GM19035 (cell line): Measurements from ENCODE around the gene B3GNT3.
A peak's percentile ranks its signal among the peaks of the same experiment; 100 is the strongest.

Experiments
- ATAC-seq: cut with Tn5 transposase; IDR thresholded peaks from one replicate; pipeline ENCODE4 v1.9.1; 2021; ENCODE audit not compliant: unreplicated experiment

B3GNT3 gene

DNA sequence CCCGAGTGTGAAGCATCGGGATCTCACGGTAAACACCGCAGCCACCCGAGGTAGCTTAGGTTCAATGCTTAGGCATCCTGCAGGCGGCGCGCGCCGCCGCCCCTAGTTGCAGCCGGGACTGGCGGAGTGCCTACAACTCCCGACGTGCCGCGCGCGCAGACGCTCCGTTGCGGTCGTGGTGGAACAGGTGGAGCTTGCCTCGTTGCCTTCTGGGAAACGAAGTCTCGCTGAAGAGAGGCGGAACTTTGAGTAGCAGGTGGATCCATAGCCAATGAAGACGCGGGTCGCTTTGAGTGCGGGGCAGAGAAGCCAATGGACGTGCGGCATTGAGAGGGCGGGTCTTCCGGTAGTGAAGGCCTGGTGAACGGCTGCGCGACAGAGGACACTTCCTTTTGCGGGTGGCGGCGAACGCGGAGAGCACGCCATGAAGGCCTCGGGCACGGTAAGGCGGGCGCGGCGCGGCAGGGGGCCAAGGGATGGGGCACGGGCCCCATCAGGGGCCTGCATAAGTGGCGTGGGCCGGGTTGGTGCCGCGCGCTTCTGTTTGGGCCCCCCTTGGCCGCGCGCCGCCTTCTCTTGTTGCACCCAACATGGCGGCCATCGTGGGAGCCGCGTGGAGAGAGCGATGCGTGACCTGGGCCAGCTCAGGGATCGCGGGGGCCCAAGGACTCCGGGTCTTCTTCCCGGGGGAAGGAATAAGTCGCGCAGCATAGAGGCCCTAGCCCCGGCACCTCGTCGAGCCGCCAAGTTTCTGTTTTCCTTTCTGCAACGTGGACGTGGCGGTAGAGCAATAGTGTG, 64.8 kb downstream of the B3GNT3 start, which contains the start of gene RPL18A:
TSS of gene RPL18A (plus strand) at position 378 of the 798 bp plus-strand sequence. CDS start at position 425, 47 bp downstream.
- ATAC-seq = peak; percentile 93

DNA sequence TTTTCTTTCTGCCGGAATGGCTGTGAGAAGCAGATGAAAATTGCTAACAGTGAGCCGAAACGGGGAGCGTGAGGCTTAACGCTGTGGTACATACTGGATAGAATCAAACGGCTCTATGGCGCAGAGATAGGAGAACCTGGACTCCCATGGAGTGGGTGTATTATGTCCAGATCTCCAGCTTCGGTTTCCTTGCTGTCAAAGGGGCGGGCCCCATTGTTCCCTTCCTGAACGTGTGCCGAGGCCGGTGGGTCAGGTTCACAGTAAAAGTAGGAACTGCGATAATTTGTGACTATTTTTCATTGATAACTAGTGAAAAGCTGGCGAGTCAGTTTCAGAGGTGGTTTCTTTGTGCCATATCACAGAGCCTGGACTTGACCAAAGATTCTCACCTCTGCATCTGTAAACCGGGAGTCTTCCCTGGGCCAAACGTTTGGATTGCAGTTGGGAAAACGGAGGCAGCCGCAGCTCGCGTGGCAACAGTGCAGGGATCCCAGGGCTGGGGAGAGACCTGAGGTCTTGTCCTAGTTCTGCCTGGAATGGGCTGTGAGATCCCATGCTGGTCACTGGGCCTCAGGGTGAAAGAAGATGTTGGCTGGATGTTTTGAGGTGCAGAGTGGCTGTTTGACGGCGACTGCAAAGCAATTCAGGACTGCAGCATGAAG, 65.5 kb downstream of the B3GNT3 start:
- ATAC-seq = no peak

DNA sequence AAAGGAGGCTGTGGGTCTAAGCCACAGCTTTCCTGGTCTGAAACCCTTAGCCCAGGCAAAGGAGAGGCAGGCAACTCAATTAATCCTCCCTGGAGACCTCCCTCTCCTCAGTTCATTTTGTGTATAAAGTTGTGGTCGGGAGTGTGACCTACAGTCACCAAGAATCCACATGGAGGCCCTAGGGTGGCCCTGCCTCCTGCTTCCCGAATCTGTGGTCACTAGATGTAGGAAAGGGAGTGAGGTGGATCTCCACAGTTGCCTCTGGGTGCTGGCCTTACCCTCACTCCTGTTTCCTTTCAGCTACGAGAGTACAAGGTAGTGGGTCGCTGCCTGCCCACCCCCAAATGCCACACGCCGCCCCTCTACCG, 66.0 kb downstream of the B3GNT3 start:
- no peak for ATAC-seq

DNA sequence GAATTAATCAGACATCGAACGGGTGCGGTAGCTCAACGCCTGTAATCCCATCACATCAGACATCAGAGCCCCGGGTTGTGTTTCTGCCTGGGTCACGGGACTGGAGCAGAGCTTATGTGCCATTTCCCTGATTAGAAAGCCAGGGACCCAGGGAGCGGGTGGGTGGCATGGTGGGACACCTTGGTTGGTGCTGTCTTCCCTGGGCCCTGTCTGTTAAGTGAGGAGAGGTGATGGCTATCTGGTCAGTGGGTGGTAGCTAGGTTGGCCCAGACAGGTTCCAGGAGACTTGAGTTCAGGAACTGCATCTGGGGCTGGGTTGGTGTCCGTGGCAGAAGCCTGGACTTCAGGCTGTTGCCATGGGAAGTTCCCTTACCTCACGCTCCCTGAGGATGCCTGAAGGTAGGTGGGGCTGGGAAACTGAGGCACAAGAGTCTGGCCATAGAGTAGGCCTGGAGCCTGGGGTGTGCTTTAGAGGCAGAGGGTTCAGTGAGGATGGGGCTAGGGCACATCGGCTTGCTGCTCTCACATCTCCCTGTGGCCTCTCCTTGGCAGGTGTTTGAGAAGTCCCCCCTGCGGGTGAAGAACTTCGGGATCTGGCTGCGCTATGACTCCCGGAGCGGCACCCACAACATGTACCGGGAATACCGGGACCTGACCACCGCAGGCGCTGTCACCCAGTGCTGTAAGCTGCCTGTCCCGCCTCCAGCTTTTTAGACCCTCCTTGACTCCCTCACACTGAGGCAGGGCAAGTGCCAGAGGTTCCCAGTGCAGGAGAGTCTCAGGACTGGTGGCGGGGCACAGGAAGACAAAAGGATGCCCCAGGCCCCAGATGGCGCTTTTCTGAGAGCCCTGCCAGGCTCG, 66.8 kb downstream of the B3GNT3 start:
- ATAC-seq = no peak

DNA sequence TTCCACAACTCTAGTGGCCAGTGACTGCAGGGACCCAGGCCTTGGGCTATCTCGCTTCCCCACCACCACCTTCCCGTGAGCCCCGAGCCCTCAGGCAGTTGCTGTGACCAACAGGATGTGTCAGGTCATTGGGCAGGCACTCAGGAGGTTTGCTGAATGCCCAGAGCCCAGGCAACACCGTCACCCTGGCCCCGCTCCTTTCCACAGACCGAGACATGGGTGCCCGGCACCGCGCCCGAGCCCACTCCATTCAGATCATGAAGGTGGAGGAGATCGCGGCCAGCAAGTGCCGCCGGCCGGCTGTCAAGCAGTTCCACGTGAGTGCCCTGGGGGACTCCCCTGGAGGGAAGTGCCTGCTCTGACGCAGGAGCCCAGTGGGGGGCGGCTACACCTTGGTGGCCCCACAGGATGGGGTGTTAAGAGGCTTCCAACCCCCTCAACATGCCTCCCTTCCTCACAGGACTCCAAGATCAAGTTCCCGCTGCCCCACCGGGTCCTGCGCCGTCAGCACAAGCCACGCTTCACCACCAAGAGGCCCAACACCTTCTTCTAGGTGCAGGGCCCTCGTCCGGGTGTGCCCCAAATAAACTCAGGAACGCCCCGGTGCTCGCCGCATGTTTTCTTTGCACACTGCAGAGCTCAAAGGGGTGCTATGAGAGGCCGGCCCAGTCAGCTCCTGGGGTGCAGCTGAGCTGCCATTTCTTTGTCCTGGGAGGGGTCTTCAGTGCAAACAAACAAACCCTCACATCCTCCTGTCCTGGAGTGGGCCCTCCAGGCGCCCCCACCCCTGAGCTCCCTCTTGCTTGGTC, 68.0 kb downstream of the B3GNT3 start:
- no peak for ATAC-seq
